Endothelial cell of umbilical vein (primary cell): Measurements from ENCODE around the gene CLDN7.

Experiments used
- CTCF ChIP-seq, 2 donors: IDR thresholded peaks; 1 replicate in 1 of 2; 2 replicates in 1 of 2; pipeline ENCODE4 v1.5.1; 2011; ENCODE audit warnings: low read length in 2 of 2, mild to moderate bottlenecking in 2 of 2, moderate library complexity in 2 of 2, control low read depth in 1 of 2, inconsistent platforms in 1 of 2, low read depth in 1 of 2; ENCODE audit not compliant: insufficient read depth in 1 of 2; ENCODE audit errors: extremely low read depth in 1 of 2
- POLR2AphosphoS5 ChIP-seq: IDR thresholded peaks from 2 replicates; pipeline ENCODE4 v1.6.1; 2012; ENCODE audit warnings: low read depth, mild to moderate bottlenecking, control low read depth, low read length, moderate library complexity; ENCODE audit not compliant: insufficient read depth

GRCh38 chr17:7215136-7215638, 47.1 kb downstream of the CLDN7 start:
- TF ChIP-seq CTCF (IDR thresholded peaks at IDR 0.05; ENCODE audit: extremely low read depth in 1 of 2, insufficient read depth in 1 of 2, low read depth in 1 of 2, low read length in 2 of 2) (no peak), POLR2AphosphoS5 (no peak)
